ENCODE data around the gene LRCH3.

LRCH3 gene

GRCh38 chr3:197901626-197902025 is 110.6 kb downstream of the LRCH3 start:
- no peaks in the 10 kb centered on the region for H3K9me2 ChIP-seq (replicated peaks; ENCODE audit: insufficient read depth, low read length)
- H3K4me2 ChIP-seq (ENCODE audit: low read depth, low read length): no peak overlapping the region
- no peak overlapping the region for H3K9ac ChIP-seq (ENCODE audit: low read length)
- TF ChIP-seq EZH2phosphoT487 (IDR thresholded peaks at IDR 0.05; ENCODE audit: low read length) (no peak), EZH2 (optimal IDR thresholded peaks at IDR 0.05; ENCODE audit: low read depth, low read length) (no peak)
- TF ChIP-seq, protein P1, sequence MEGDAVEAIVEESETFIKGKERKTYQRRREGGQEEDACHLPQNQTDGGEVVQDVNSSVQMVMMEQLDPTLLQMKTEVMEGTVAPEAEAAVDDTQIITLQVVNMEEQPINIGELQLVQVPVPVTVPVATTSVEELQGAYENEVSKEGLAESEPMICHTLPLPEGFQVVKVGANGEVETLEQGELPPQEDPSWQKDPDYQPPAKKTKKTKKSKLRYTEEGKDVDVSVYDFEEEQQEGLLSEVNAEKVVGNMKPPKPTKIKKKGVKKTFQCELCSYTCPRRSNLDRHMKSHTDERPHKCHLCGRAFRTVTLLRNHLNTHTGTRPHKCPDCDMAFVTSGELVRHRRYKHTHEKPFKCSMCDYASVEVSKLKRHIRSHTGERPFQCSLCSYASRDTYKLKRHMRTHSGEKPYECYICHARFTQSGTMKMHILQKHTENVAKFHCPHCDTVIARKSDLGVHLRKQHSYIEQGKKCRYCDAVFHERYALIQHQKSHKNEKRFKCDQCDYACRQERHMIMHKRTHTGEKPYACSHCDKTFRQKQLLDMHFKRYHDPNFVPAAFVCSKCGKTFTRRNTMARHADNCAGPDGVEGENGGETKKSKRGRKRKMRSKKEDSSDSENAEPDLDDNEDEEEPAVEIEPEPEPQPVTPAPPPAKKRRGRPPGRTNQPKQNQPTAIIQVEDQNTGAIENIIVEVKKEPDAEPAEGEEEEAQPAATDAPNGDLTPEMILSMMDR (IDR thresholded peaks at IDR 0.05; ENCODE audit: low read length): no peak
- no peaks in the 10 kb centered on the region for H4K20me1 ChIP-seq (ENCODE audit: insufficient read depth, low read length)
- 0 out of 2 replicates have a peak, but pooled peaks cover 2% of the 10 kb centered on the region for H3K4me1 ChIP-seq (ENCODE audit: low read length)
- no peaks in the 10 kb centered on the region for H3K9me3 ChIP-seq (replicated peaks; ENCODE audit: insufficient read depth, low read length)
- H3K36me3 ChIP-seq (replicated peaks; ENCODE audit: insufficient read depth, low read length): no peaks in the 10 kb centered on the region
- no peaks in the 10 kb centered on the region for H3F3A ChIP-seq (ENCODE audit: insufficient read depth, low read length)
- no peak for DNase-seq
- H3K4me3 ChIP-seq (ENCODE audit: low read length): no peak overlapping the region
- H3K27ac ChIP-seq (ENCODE audit: low read length): no peak overlapping the region
- no peaks in the 10 kb centered on the region for H3K79me2 ChIP-seq (ENCODE audit: low read length)
- no peak overlapping the region for H2AFZ ChIP-seq (ENCODE audit: low read length)
- no peaks in the 10 kb centered on the region for H3K27me3 ChIP-seq (replicated peaks; ENCODE audit: insufficient read depth, low read length)

- H3K4me3 ChIP-seq (ENCODE audit: low read length): no peak overlapping the region
- no peaks in the 10 kb centered on the region for H3K9me2 ChIP-seq (replicated peaks; ENCODE audit: insufficient read depth, low read length)
- peak; percentile 91 for DNase-seq
- H3K4me1 ChIP-seq (ENCODE audit: low read length): 0 out of 2 replicates have a peak, but pooled peaks cover 2% of the 10 kb centered on the region
- no peaks in the 10 kb centered on the region for H3K27me3 ChIP-seq (replicated peaks; ENCODE audit: insufficient read depth, low read length)
- no peaks in the 10 kb centered on the region for H3F3A ChIP-seq (ENCODE audit: insufficient read depth, low read length)
- no peak overlapping the region for H3K9ac ChIP-seq (ENCODE audit: low read length)
- no peak for TF ChIP-seq EZH2 (optimal IDR thresholded peaks at IDR 0.05; ENCODE audit: low read depth, low read length)
- TF ChIP-seq, protein P1 (IDR thresholded peaks at IDR 0.05; ENCODE audit: low read length): peak; percentile 99
- no peaks in the 10 kb centered on the region for H3K79me2 ChIP-seq (ENCODE audit: low read length)
- no peaks in the 10 kb centered on the region for H3K36me3 ChIP-seq (replicated peaks; ENCODE audit: insufficient read depth, low read length)
- no peak overlapping the region for H2AFZ ChIP-seq (ENCODE audit: low read length)
- H3K9me3 ChIP-seq (replicated peaks; ENCODE audit: insufficient read depth, low read length): no peaks in the 10 kb centered on the region
- H4K20me1 ChIP-seq (ENCODE audit: insufficient read depth, low read length): no peaks in the 10 kb centered on the region
- H3K4me2 ChIP-seq (ENCODE audit: low read depth, low read length): peak overlapping the region; percentile 22
- H3K27ac ChIP-seq (ENCODE audit: low read length): no peak overlapping the region
These were observed 115.2 kb downstream of the LRCH3 start for GRCh38 chr3:197906023-197906849.

- no peaks in the 10 kb centered on the region for H3K36me3 ChIP-seq (replicated peaks; ENCODE audit: insufficient read depth, low read length)
- no peak overlapping the region for H2AFZ ChIP-seq (ENCODE audit: low read length)
- no peak for DNase-seq
- no peak overlapping the region for H3K4me2 ChIP-seq (ENCODE audit: low read depth, low read length)
- H3K9me2 ChIP-seq (replicated peaks; ENCODE audit: insufficient read depth, low read length): no peaks in the 10 kb centered on the region
- TF ChIP-seq EZH2 (optimal IDR thresholded peaks at IDR 0.05; ENCODE audit: low read depth, low read length) (no peak), EZH2phosphoT487 (IDR thresholded peaks at IDR 0.05; ENCODE audit: low read length) (no peak)
- TF ChIP-seq, protein P1 (IDR thresholded peaks at IDR 0.05; ENCODE audit: low read length): no peak
- H3K9me3 ChIP-seq (replicated peaks; ENCODE audit: insufficient read depth, low read length): no peaks in the 10 kb centered on the region
- H3F3A ChIP-seq (ENCODE audit: insufficient read depth, low read length): no peaks in the 10 kb centered on the region
- H3K9ac ChIP-seq (ENCODE audit: low read length): no peak overlapping the region
- no peaks in the 10 kb centered on the region for H4K20me1 ChIP-seq (ENCODE audit: insufficient read depth, low read length)
- H3K27me3 ChIP-seq (replicated peaks; ENCODE audit: insufficient read depth, low read length): no peaks in the 10 kb centered on the region
- no peaks in the 10 kb centered on the region for H3K79me2 ChIP-seq (ENCODE audit: low read length)
- H3K4me3 ChIP-seq (ENCODE audit: low read length): no peak overlapping the region
- H3K27ac ChIP-seq (ENCODE audit: low read length): no peak overlapping the region
- 0 out of 2 replicates have a peak, but pooled peaks cover 2% of the 10 kb centered on the region for H3K4me1 ChIP-seq (ENCODE audit: low read length)
These were observed 115.8 kb downstream of the LRCH3 start for GRCh38 chr3:197906850-197907187.
